ENCODE data around the gene CDKN2AIP. TPM values are rescaled to one million over a fixed set of nuclear protein-coding genes. Genes with fewer than 3 reads are reported as not detected.

Gene CDKN2AIP
- total and polyA plus RNA-seq, 10 donors = 11.6 to 27.9 (median 17.8) TPM

GRCh38 chr4:183400035-183400434 is 44.4 kb upstream of the CDKN2AIP start:
- 75 to 87% (median 78%) methylated on average over 5 of the region's 5 CpGs for WGBS, 5 donors
- H3K4me1 ChIP-seq = peaks cover 0 to 52% (median 19%) of the 10 kb centered on the region in 6 donors
- intact Hi-C loops (cut with DNase I; ENCODE audit: low total_unique reads) = no loop called here

GRCh38 chr4:183401473-183401872 is 43.0 kb upstream of the CDKN2AIP start:
- WGBS, 5 donors = 82 to 92% (median 89%) methylated on average over 4 of the region's 4 CpGs
- no peak for DNase-seq
- no peak overlapping the region for H3K4me3 ChIP-seq
- H3K36me3 ChIP-seq = no peaks in the 10 kb centered on the region
- H3K4me1 ChIP-seq = peaks cover 0 to 42% (median 19%) of the 10 kb centered on the region in 6 donors
- peaks cover 0 to 4% (median 0%) of the 10 kb centered on the region in 7 donors for H3K27me3 ChIP-seq (replicated peaks in 1 of 7)
- no peak for TF ChIP-seq POLR2A (IDR thresholded peaks at IDR 0.05)
- TF ChIP-seq CTCF (IDR thresholded peaks at IDR 0.05 in 8 of 11, conservative IDR thresholded peaks at IDR 0.05 in 3 of 11) = no peak
- no peak for TF ChIP-seq POLR2AphosphoS5 (IDR thresholded peaks at IDR 0.05)
- no peak overlapping the region for H3K27ac ChIP-seq
- H3K9me3 ChIP-seq = no peaks in the 10 kb centered on the region
- intact Hi-C loops (cut with DNase I; ENCODE audit: low total_unique reads) = no loop called here

More at GRCh38 chr4:183400035-183400434, 44.4 kb upstream of the CDKN2AIP start:
- Histone ChIP-seq H3K9me3 (no peaks in the 10 kb centered on the region), H3K36me3 (no peaks in the 10 kb centered on the region), H3K27ac (peak overlapping the region in 1 of 8 donors; percentile 84), H3K4me3 (no peak overlapping the region), H3K27me3 (replicated peaks in 1 of 7) (peaks cover 0 to 4% (median 0%) of the 10 kb centered on the region in 7 donors)
- TF ChIP-seq POLR2A (IDR thresholded peaks at IDR 0.05) = no peak
- no peak for TF ChIP-seq POLR2AphosphoS5 (IDR thresholded peaks at IDR 0.05)
- TF ChIP-seq CTCF (IDR thresholded peaks at IDR 0.05 in 8 of 11, conservative IDR thresholded peaks at IDR 0.05 in 3 of 11) = no peak
- DNase-seq = no peak

GRCh38 chr4:183402771-183403170 is 41.7 kb upstream of the CDKN2AIP start:
- TF ChIP-seq CTCF (IDR thresholded peaks at IDR 0.05 in 8 of 11, conservative IDR thresholded peaks at IDR 0.05 in 3 of 11) = no peak
- TF ChIP-seq POLR2A (IDR thresholded peaks at IDR 0.05) = no peak
- no peak for TF ChIP-seq POLR2AphosphoS5 (IDR thresholded peaks at IDR 0.05)
- DNase-seq = no peak
- H3K27me3 ChIP-seq (replicated peaks in 1 of 7) = peaks cover 0 to 4% (median 0%) of the 10 kb centered on the region in 7 donors
- H3K9me3 ChIP-seq = no peaks in the 10 kb centered on the region
- H3K36me3 ChIP-seq = no peaks in the 10 kb centered on the region
- intact Hi-C loops (cut with DNase I; ENCODE audit: low total_unique reads) = no loop called here
- WGBS, 5 donors = 60 to 79% (median 65%) methylated on average over 4 of the region's 4 CpGs
- H3K4me1 ChIP-seq = peaks cover 0 to 42% (median 22%) of the 10 kb centered on the region in 6 donors
- H3K4me3 ChIP-seq = no peak overlapping the region
- H3K27ac ChIP-seq = no peak overlapping the region

GRCh38 chr4:183403486-183403885 is 41.0 kb upstream of the CDKN2AIP start:
- H3K27me3 ChIP-seq (replicated peaks in 1 of 7) = peaks cover 0 to 4% (median 0%) of the 10 kb centered on the region in 7 donors
- H3K4me1 ChIP-seq = peaks cover 0 to 39% (median 15%) of the 10 kb centered on the region in 6 donors
- DNase-seq = no peak
- H3K4me3 ChIP-seq = no peak overlapping the region
- no peak for TF ChIP-seq POLR2AphosphoS5 (IDR thresholded peaks at IDR 0.05)
- TF ChIP-seq CTCF (IDR thresholded peaks at IDR 0.05 in 8 of 11, conservative IDR thresholded peaks at IDR 0.05 in 3 of 11) = no peak
- no peak for TF ChIP-seq POLR2A (IDR thresholded peaks at IDR 0.05)
- WGBS, 5 donors = 79 to 88% (median 83%) methylated on average over 9 of the region's 9 CpGs
- no peak overlapping the region for H3K27ac ChIP-seq
- intact Hi-C loops (cut with DNase I; ENCODE audit: low total_unique reads) = no loop called here
- H3K36me3 ChIP-seq = no peaks in the 10 kb centered on the region
- H3K9me3 ChIP-seq = no peaks in the 10 kb centered on the region

Data from spleen (tissue), 11 donors.